Mammary epithelial cell (primary cell): Measurements from ENCODE around the gene CIRBP.

Experiments used
- CTCF ChIP-seq, 2 donors: IDR thresholded peaks in 1 of 2; conservative IDR thresholded peaks in 1 of 2; 2 replicates each; pipeline ENCODE4 v1.5.1; 2011 to 2012; ENCODE audit warnings: inconsistent platforms in 2 of 2, low read length in 2 of 2, mild to moderate bottlenecking in 2 of 2, control low read depth in 1 of 2, low read depth in 1 of 2; ENCODE audit not compliant: insufficient read depth in 1 of 2; ENCODE audit errors: extremely low read depth in 1 of 2
- EZH2 ChIP-seq: IDR thresholded peaks from 2 replicates; pipeline ENCODE4 v1.6.1; 2012; ENCODE audit warnings: low read length, inconsistent platforms, borderline replicate concordance

- TF ChIP-seq CTCF (conservative IDR thresholded peaks at IDR 0.05 in 1 of 2, IDR thresholded peaks at IDR 0.05 in 1 of 2; ENCODE audit: extremely low read depth in 1 of 2, insufficient read depth in 1 of 2, low read depth in 1 of 2, low read length in 2 of 2): no peak
- TF ChIP-seq EZH2: no peak
Measured at GRCh38 chr19:1273263-1274041, 4.3 kb downstream of the CIRBP start.
